ENCODE data around the gene TM4SF20. TPM values are rescaled to one million over a fixed set of nuclear protein-coding genes. Genes with fewer than 3 reads are reported as not detected.
"Not testable (repeated sequence)": the region's sequence is repeated elsewhere in the genome, so short reads cannot be mapped to it uniquely, and the experiment has no call there.

TM4SF20 gene
- total RNA-seq, 4 donors from 2014 or later: not detected

- H3K36me3 ChIP-seq: no peaks in the 10 kb centered on the region
- no peak for ATAC-seq
- 86 to 88% methylated on average over 5 to 8 of the region's 8 CpGs for WGBS, 2 donors (ENCODE audit: low coverage in 1 of 2)
- peaks cover 0 to 9% (median 4%) of the 10 kb centered on the region in 3 donors for H3K4me1 ChIP-seq
- peak overlapping the region in 1 of 4 donors; percentile 51 for H3K27ac ChIP-seq
- no peak overlapping the region for H3K4me3 ChIP-seq
- H3K9me3 ChIP-seq: no peaks in the 10 kb centered on the region
- peaks cover 5% of the 10 kb centered on the region for H3K27me3 ChIP-seq
- TF ChIP-seq POLR2AphosphoS5 (IDR thresholded peaks at IDR 0.05) (no peak), POLR2A (IDR thresholded peaks at IDR 0.05) (no peak), EP300 (IDR thresholded peaks at IDR 0.05) (no peak), CTCF (IDR thresholded peaks at IDR 0.05) (no peak)
Observed at GRCh38 chr2:227370092-227370491, 9.0 kb downstream of the TM4SF20 start.

GRCh38 chr2:227368574-227368973 lies 10.5 kb downstream of the TM4SF20 start:
- H3K4me3 ChIP-seq: no peak overlapping the region
- H3K36me3 ChIP-seq: no peaks in the 10 kb centered on the region
- no peaks in the 10 kb centered on the region for H3K9me3 ChIP-seq
- H3K4me1 ChIP-seq: peaks cover 0 to 9% (median 4%) of the 10 kb centered on the region in 3 donors
- no peaks in the 10 kb centered on the region for H3K27me3 ChIP-seq
- no peak for ATAC-seq
- H3K27ac ChIP-seq: no peak overlapping the region
- 90 to 95% methylated on average over 2 to 5 of the region's 5 CpGs for WGBS, 2 donors (ENCODE audit: low coverage in 1 of 2)
- TF ChIP-seq CTCF (IDR thresholded peaks at IDR 0.05): no peak
- TF ChIP-seq POLR2AphosphoS5 (IDR thresholded peaks at IDR 0.05): no peak
- TF ChIP-seq EP300 (IDR thresholded peaks at IDR 0.05): no peak
- no peak for TF ChIP-seq POLR2A (IDR thresholded peaks at IDR 0.05)

GRCh38 chr2:227367427-227367795 lies 11.7 kb downstream of the TM4SF20 start:
- peak overlapping the region in 2 of 4 donors; percentile 13 to 58 for H3K27ac ChIP-seq
- H3K27me3 ChIP-seq: no peaks in the 10 kb centered on the region
- 68 to 90% methylated on average over 2 to 3 of the region's 3 CpGs for WGBS, 2 donors (ENCODE audit: low coverage in 1 of 2)
- no peak overlapping the region for H3K4me3 ChIP-seq
- no peak for ATAC-seq
- TF ChIP-seq CTCF (IDR thresholded peaks at IDR 0.05): no peak
- TF ChIP-seq EP300 (IDR thresholded peaks at IDR 0.05): no peak
- TF ChIP-seq POLR2AphosphoS5 (IDR thresholded peaks at IDR 0.05): no peak
- no peak for TF ChIP-seq POLR2A (IDR thresholded peaks at IDR 0.05)
- H3K36me3 ChIP-seq: no peaks in the 10 kb centered on the region
- H3K9me3 ChIP-seq: no peaks in the 10 kb centered on the region
- peaks cover 0 to 9% (median 4%) of the 10 kb centered on the region in 3 donors for H3K4me1 ChIP-seq

GRCh38 chr2:227366769-227367426 lies 12.2 kb downstream of the TM4SF20 start:
- no peak overlapping the region for H3K4me3 ChIP-seq
- H3K4me1 ChIP-seq: peaks cover 0 to 9% (median 4%) of the 10 kb centered on the region in 3 donors
- TF ChIP-seq EP300 (IDR thresholded peaks at IDR 0.05) (no peak), POLR2AphosphoS5 (IDR thresholded peaks at IDR 0.05) (peak; percentile 35)
- no peaks in the 10 kb centered on the region for H3K36me3 ChIP-seq
- WGBS, 2 donors (ENCODE audit: low coverage in 1 of 2): 41 to 45% methylated on average over 7 to 9 of the region's 11 CpGs
- peak; percentile 69 for ATAC-seq
- peak overlapping the region in 2 of 4 donors; percentile 13 to 58 for H3K27ac ChIP-seq
- no peaks in the 10 kb centered on the region for H3K9me3 ChIP-seq
- no peaks in the 10 kb centered on the region for H3K27me3 ChIP-seq

GRCh38 chr2:227365833-227366232 lies 13.3 kb downstream of the TM4SF20 start:
- no peak for ATAC-seq
- Histone ChIP-seq H3K36me3 (peaks cover 0 to 8% of the 10 kb centered on the region in 2 donors), H3K4me3 (no peak overlapping the region), H3K9me3 (no peaks in the 10 kb centered on the region), H3K4me1 (peaks cover 0 to 9% (median 4%) of the 10 kb centered on the region in 3 donors), H3K27ac (no peak overlapping the region), H3K27me3 (no peaks in the 10 kb centered on the region)
- 51 to 86% methylated on average over 3 of the region's 3 CpGs for WGBS, 2 donors (ENCODE audit: low coverage in 1 of 2)
- TF ChIP-seq CTCF (IDR thresholded peaks at IDR 0.05) (no peak), POLR2AphosphoS5 (IDR thresholded peaks at IDR 0.05) (no peak), EP300 (IDR thresholded peaks at IDR 0.05) (no peak), POLR2A (IDR thresholded peaks at IDR 0.05) (no peak)

- H3K27ac ChIP-seq, H3K27me3 ChIP-seq, H3K4me1 ChIP-seq, ATAC-seq, H3K4me3 ChIP-seq, H3K9me3 ChIP-seq: not testable (repeated sequence)
- peaks cover 0 to 19% of the 10 kb centered on the region in 2 donors for H3K36me3 ChIP-seq
- 84 to 92% methylated on average over 6 to 10 of the region's 11 CpGs for WGBS, 2 donors (ENCODE audit: low coverage in 1 of 2)
Observed at GRCh38 chr2:227364585-227365263, 14.4 kb downstream of the TM4SF20 start.
